ENCODE measurements around the gene AXL.
A peak's percentile ranks its signal among the peaks of the same experiment; 100 is the strongest.
"Not testable (repeated sequence)": the region's sequence is repeated elsewhere in the genome, so short reads cannot be mapped to it uniquely, and the experiment has no call there.

AXL gene

DNA sequence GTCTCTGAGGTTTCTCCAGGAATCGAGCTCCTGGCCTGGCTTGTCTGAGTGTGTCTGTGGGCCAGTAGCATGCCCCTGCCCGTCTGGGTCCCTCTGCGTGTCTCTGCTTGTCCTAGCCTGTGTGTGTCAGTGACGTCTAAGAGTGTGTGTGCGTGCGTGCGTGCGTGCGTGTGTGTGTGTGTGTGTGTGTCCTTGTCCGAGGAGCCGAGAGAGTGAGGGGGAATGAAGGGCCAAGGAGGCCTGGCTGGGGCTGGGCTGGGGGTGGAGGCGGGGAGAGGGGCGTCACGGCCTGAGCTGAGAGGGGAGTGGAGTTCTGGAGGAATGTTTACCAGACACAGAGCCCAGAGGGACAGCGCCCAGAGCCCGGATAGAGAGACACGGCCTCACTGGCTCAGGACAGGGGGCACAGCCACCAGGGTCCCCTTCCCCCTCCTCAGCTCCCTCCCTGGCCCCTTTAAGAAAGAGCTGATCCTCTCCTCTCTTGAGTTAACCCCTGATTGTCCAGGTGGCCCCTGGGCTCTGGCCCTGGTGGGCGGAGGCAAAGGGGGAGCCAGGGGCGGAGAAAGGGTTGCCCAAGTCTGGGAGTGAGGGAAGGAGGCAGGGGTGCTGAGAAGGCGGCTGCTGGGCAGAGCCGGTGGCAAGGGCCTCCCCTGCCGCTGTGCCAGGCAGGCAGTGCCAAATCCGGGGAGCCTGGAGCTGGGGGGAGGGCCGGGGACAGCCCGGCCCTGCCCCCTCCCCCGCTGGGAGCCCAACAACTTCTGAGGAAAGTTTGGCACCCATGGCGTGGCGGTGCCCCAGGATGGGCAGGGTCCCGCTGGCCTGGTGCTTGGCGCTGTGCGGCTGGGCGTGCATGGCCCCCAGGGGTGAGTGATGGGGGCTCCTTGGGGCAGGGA, at the start of gene AXL:
Gene AXL (plus strand): TSS at position 609 of the 893 bp plus-strand sequence. CDS start 170 bp downstream, at position 779.
- H3K4me1 ChIP-seq (ENCODE audit: control insufficient read depth, insufficient read depth, low read length) = peaks cover 36% of the 10 kb centered on the region
- H3K27me3 ChIP-seq (ENCODE audit: control insufficient read depth in 1 of 2, insufficient read depth in 2 of 2, low read length in 2 of 2) = no peaks in the 10 kb centered on the region
- H3K9me3 ChIP-seq (ENCODE audit: control insufficient read depth in 2 of 2, low read length in 2 of 2) = no peaks in the 10 kb centered on the region
- H3K9ac ChIP-seq (ENCODE audit: low read length in 2 of 2) = peak within 1 kb of the TSS; percentile 89 to 92
- H3K27ac ChIP-seq (ENCODE audit: low read length) = peak within 1 kb of the TSS; percentile 96
- peaks cover 0 to 4% of the 10 kb centered on the region in 2 donors for H3K36me3 ChIP-seq (ENCODE audit: control insufficient read depth in 2 of 2, insufficient read depth in 2 of 2, low read length in 2 of 2)
- H3K4me3 ChIP-seq (ENCODE audit: low read length in 2 of 2) = peak within 1 kb of the TSS; percentile 79 to 80

GRCh38 chr19:41172297-41173164, 46.5 kb upstream of the AXL start:
- no peaks in the 10 kb centered on the region for H3K9me3 ChIP-seq (ENCODE audit: control insufficient read depth in 2 of 2, low read length in 2 of 2)

GRCh38 chr19:41174297-41174928, 44.6 kb upstream of the AXL start:
- no peak overlapping the region for H3K27ac ChIP-seq (ENCODE audit: low read length)

More at GRCh38 chr19:41172297-41173164, 46.5 kb upstream of the AXL start:
- Histone ChIP-seq H3K4me3 (ENCODE audit: low read length in 2 of 2) (no peak overlapping the region), H3K36me3 (ENCODE audit: control insufficient read depth in 2 of 2, insufficient read depth in 2 of 2, low read length in 2 of 2) (no peaks in the 10 kb centered on the region), H3K27me3 (ENCODE audit: control insufficient read depth in 1 of 2, insufficient read depth in 2 of 2, low read length in 2 of 2) (no peaks in the 10 kb centered on the region), H3K4me1 (ENCODE audit: control insufficient read depth, insufficient read depth, low read length) (no peaks in the 10 kb centered on the region), H3K9ac (ENCODE audit: low read length in 2 of 2) (no peak overlapping the region), H3K27ac (ENCODE audit: low read length) (no peak overlapping the region)

DNA sequence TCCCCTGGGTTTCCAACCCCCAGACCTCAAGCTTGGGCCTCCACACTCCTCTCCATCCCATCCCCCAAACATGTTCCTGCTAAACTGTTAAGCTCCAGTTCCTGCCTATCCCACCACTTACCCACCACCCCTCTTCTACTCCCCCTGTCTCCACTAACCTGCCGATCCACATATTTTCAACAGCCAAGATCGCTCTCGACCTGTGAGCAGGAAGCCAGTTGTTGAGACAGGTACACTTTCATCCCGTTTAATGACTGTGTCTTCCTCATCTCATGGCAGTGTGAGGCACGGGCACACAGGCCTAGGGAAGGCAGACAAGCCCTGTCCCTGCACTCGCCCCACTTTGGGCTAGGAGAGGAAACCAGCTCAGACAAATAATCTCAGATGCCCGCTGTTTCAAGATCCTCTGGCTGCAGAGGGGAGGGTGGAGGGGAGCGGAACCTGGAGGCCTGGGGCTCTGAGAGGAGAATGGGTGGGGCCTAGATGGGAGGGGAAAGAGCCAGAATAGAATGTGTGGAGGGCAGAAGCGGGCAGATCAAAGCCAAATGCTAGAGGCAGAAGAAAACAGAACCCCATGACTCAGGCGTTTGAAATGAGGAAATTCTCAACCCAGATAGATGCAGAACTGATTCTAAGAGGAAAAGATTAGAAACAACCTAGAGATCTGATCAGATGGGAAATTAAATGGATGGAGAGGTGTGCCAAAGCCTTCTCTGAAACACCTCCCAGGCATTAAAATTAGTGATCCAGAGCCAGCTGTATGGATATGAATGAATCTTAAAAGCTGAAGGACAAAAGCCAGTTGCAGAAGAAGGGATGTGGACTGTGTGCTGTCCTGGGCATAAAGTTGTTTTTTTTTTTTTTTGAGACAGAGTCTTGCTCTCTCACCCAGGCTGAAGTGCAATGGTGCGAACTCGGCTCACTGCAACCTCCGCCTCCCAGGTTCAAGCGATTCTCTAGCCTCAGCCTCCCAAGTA, 42.9 kb upstream of the AXL start:
- Histone ChIP-seq H3K4me1 (ENCODE audit: control insufficient read depth, insufficient read depth, low read length) (no peaks in the 10 kb centered on the region), H3K9me3 (ENCODE audit: control insufficient read depth in 2 of 2, low read length in 2 of 2) (no peaks in the 10 kb centered on the region), H3K27ac (ENCODE audit: low read length) (no peak overlapping the region), H3K36me3 (ENCODE audit: control insufficient read depth in 2 of 2, insufficient read depth in 2 of 2, low read length in 2 of 2) (no peaks in the 10 kb centered on the region), H3K9ac (ENCODE audit: low read length in 2 of 2) (no peak overlapping the region), H3K27me3 (ENCODE audit: control insufficient read depth in 1 of 2, insufficient read depth in 2 of 2, low read length in 2 of 2) (no peaks in the 10 kb centered on the region), H3K4me3 (ENCODE audit: low read length in 2 of 2) (no peak overlapping the region)

More at GRCh38 chr19:41174297-41174928, 44.6 kb upstream of the AXL start:
- no peak overlapping the region for H3K9ac ChIP-seq (ENCODE audit: low read length in 2 of 2)
- no peaks in the 10 kb centered on the region for H3K27me3 ChIP-seq (ENCODE audit: control insufficient read depth in 1 of 2, insufficient read depth in 2 of 2, low read length in 2 of 2)
- no peak overlapping the region for H3K4me3 ChIP-seq (ENCODE audit: low read length in 2 of 2)
- H3K9me3 ChIP-seq (ENCODE audit: control insufficient read depth in 2 of 2, low read length in 2 of 2) = no peaks in the 10 kb centered on the region
- H3K36me3 ChIP-seq (ENCODE audit: control insufficient read depth in 2 of 2, insufficient read depth in 2 of 2, low read length in 2 of 2) = no peaks in the 10 kb centered on the region
- no peaks in the 10 kb centered on the region for H3K4me1 ChIP-seq (ENCODE audit: control insufficient read depth, insufficient read depth, low read length)

GRCh38 chr19:41180173-41180572, 38.9 kb upstream of the AXL start:
- H3K36me3 ChIP-seq (ENCODE audit: control insufficient read depth in 2 of 2, insufficient read depth in 2 of 2, low read length in 2 of 2); H3K27me3 ChIP-seq (ENCODE audit: control insufficient read depth in 1 of 2, insufficient read depth in 2 of 2, low read length in 2 of 2); H3K4me1 ChIP-seq (ENCODE audit: control insufficient read depth, insufficient read depth, low read length); H3K9me3 ChIP-seq (ENCODE audit: control insufficient read depth in 2 of 2, low read length in 2 of 2); H3K9ac ChIP-seq (ENCODE audit: low read length in 2 of 2); H3K27ac ChIP-seq (ENCODE audit: low read length); H3K4me3 ChIP-seq (ENCODE audit: low read length in 2 of 2): not testable (repeated sequence)

DNA sequence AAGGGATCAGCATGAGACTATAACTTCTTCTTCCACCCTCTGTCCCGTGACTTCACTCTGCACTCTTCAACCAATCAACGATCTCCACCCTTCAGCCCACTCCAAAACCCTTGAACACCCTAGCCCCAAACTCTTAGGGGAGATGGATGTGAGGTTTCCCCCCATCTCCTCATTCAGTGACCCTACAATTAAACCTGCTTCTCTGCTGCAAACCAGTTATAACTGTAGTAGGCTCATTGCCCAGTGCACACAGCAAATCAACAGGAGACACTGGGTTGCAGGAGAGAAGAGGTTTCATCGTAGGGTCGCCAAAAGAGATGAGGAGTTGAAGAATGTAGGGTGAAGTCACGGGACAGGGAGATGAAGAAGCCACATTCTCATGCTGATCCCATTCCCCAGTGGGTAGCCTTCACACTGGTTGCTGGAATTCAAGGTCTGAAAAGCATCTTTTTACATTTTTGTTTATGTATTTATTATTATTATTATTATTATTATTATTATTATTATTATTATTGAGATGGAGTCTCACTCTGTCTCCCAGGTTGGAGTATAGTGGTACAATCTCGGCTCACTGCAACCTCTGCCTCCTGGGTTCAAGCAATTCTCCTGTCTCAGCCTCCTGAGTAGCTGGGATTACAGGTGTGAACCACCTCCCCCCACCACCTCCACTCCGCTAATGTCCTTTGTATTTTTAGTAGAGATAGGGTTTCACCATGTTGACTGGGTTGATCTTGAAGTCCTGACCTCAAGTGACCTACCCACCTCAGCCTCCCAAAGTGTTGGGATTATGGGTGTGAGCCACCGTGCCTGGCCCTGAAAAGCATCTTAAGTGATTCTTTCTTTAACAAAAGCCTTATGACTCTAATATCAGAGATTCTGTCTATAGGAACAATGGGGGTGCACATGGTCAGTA, 31.8 kb upstream of the AXL start:
- Histone ChIP-seq H3K36me3 (ENCODE audit: control insufficient read depth in 2 of 2, insufficient read depth in 2 of 2, low read length in 2 of 2) (no peaks in the 10 kb centered on the region), H3K27me3 (ENCODE audit: control insufficient read depth in 1 of 2, insufficient read depth in 2 of 2, low read length in 2 of 2) (peaks cover 12 to 14% of the 10 kb centered on the region in 2 donors), H3K27ac (ENCODE audit: low read length) (no peak overlapping the region), H3K4me1 (ENCODE audit: control insufficient read depth, insufficient read depth, low read length) (no peaks in the 10 kb centered on the region), H3K9me3 (ENCODE audit: control insufficient read depth in 2 of 2, low read length in 2 of 2) (no peaks in the 10 kb centered on the region), H3K4me3 (ENCODE audit: low read length in 2 of 2) (no peak overlapping the region), H3K9ac (ENCODE audit: low read length in 2 of 2) (no peak overlapping the region)

- no peak overlapping the region for H3K27ac ChIP-seq (ENCODE audit: low read length)
- no peak overlapping the region for H3K4me3 ChIP-seq (ENCODE audit: low read length in 2 of 2)
- H3K9me3 ChIP-seq (ENCODE audit: control insufficient read depth in 2 of 2, low read length in 2 of 2) = no peaks in the 10 kb centered on the region
- no peaks in the 10 kb centered on the region for H3K36me3 ChIP-seq (ENCODE audit: control insufficient read depth in 2 of 2, insufficient read depth in 2 of 2, low read length in 2 of 2)
- H3K9ac ChIP-seq (ENCODE audit: low read length in 2 of 2) = no peak overlapping the region
- peaks cover 18 to 20% of the 10 kb centered on the region in 2 donors for H3K27me3 ChIP-seq (ENCODE audit: control insufficient read depth in 1 of 2, insufficient read depth in 2 of 2, low read length in 2 of 2)
- peaks cover 4% of the 10 kb centered on the region for H3K4me1 ChIP-seq (ENCODE audit: control insufficient read depth, insufficient read depth, low read length)
Measured at GRCh38 chr19:41187884-41188279, 31.1 kb upstream of the AXL start.

- no peaks in the 10 kb centered on the region for H3K9me3 ChIP-seq (ENCODE audit: control insufficient read depth in 2 of 2, low read length in 2 of 2)
- no peak overlapping the region for H3K27ac ChIP-seq (ENCODE audit: low read length)
- no peak overlapping the region for H3K9ac ChIP-seq (ENCODE audit: low read length in 2 of 2)
- H3K4me3 ChIP-seq (ENCODE audit: low read length in 2 of 2) = no peak overlapping the region
- H3K36me3 ChIP-seq (ENCODE audit: control insufficient read depth in 2 of 2, insufficient read depth in 2 of 2, low read length in 2 of 2) = no peaks in the 10 kb centered on the region
- peaks cover 32 to 37% of the 10 kb centered on the region in 2 donors for H3K27me3 ChIP-seq (ENCODE audit: control insufficient read depth in 1 of 2, insufficient read depth in 2 of 2, low read length in 2 of 2)
- H3K4me1 ChIP-seq (ENCODE audit: control insufficient read depth, insufficient read depth, low read length) = peaks cover 9% of the 10 kb centered on the region
Measured at GRCh38 chr19:41189425-41190065, 29.5 kb upstream of the AXL start.

Measured in stomach smooth muscle (tissue), 2 donors.